ENCODE results near the gene DGKH. TPM values are rescaled to one million over a fixed set of nuclear protein-coding genes. Genes with fewer than 3 reads are reported as not detected.

DGKH gene
- total RNA-seq = 15.9 and 16.3 TPM in 2 replicates

GRCh38 chr13:42048342-42048683 lies at the start of gene DGKH:
Gene DGKH (plus strand): TSS chr13:42048648. CDS start chr13:42048774, 126 bp downstream.
- intact Hi-C loops (cut with micrococcal nuclease) = loop anchor here (2.0 to 10.0 kb wide), 4 partner anchors 88 to 734 kb away; partner anchors contain the start of genes AKAP11, NAA16, RGCC and VWA8

DNA sequence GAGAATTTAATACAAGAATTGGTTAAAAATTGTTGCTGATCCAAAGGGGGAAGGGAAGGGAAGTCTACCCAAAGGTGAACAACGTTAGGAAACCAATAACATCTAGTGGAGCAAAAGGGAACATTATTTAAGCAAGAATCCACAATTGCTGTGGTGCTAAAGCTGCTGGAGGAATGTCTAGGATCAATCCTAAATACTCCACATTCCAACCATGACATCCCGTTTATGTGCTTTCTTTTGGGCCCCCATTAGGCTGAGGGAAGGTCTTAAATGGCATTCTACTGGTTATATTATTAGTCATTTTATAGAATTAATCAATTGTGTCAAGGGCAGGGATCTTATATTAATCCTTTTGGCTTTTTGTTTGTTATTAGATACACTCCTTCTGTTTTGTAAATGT lies 47.6 kb upstream of the DGKH start:
- intact Hi-C loops (cut with micrococcal nuclease) = no loop called here

GRCh38 chr13:42001580-42001979 lies 46.9 kb upstream of the DGKH start:
- intact Hi-C loops (cut with micrococcal nuclease) = no loop called here

DNA sequence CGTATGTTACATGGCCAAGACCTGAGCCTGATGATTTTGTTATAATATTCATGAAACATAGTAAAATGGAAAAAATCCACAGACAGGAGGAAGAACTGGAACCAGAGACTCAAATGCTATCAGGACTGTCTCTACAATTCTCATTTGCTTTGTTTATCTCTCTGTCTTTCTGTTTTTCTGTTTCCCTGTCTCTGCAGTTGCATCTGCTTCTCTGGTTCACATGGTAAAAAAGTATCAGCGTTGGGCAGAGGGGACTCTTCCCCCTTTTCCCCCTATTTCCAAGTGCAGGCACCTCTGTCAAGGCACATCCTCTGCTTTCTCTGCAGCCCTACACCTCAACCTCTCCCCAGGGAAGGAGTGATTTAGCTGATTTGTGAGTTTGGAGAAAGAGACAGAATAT lies 46.4 kb upstream of the DGKH start:
- intact Hi-C loops (cut with micrococcal nuclease) = no loop called here

- intact Hi-C loops (cut with micrococcal nuclease) = no loop called here
Measured at GRCh38 chr13:42007844-42008243, 40.6 kb upstream of the DGKH start.

DNA sequence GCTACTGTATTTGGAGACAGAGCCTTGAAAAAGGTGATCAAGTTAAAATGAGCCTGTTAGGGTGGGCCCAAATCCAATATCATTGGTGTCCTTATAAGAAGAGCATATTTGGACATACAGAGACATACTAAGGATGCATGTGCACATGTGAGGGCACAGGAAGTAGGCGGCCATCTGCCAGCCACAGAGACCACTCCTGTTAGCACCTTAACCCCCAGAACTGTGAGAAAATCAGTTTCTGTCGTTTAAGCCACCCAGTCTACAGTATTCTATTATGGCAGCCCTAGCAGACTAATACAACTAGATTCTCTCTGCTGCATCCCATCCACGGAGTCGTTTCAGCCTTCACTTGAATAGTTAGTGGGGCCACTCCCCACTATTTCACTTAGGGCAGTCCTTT lies 39.4 kb upstream of the DGKH start:
- intact Hi-C loops (cut with micrococcal nuclease) = no loop called here

DNA sequence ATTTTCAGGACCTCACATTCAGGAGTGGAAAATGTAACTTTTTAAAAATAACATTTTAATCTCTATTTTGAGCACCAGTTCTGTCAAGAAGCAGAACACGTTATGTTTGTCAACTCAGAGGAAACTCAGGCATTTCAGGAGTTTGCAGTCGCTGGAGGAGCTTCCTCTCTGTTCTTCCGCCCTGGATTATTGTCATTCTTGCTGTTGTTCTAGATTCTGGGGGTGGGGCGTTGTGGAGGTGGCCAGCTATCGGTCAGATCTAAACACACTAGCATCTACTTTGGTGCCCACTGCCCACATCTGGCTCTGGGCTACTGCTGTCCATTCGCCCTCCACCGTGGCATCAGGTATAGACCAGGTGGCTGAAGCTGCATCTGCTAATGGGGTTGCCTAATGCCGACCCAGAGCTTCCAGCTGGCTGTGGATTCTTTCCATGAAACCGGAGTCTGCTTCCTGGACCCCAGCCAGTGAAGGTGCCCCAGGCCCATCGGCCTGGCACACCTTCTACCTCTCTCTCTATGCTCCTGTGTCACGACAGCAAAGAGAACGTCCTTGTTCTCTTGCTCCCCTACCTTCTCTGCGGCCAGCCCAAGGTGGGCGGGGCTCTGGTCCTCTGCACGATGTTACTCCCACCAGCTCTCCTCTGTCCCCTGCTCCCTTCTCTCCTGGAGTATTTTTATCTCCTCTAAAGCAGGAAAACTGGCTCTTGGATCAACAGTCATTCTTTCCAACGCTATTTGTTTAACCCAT lies 36.7 kb upstream of the DGKH start:
- intact Hi-C loops (cut with micrococcal nuclease) = no loop called here

DNA sequence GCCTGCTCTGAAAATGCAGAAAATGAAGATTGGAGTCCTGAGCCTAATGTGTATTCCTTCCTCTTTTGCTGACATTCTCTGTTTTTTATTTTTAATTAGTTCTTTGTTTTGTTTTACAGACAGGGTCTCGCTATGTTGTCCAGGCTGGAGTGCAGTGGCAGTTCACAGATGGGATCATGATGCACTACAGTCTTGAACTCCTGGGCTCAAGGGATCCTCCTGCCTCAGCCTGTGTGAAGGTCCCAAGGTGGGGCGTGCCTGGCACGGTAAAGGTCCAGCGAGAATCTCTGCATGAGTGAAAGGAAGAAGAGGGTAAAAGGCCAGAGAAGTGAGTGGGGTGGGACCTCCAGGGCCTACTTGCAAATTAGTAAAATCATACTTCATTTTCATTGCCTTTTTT lies 34.3 kb upstream of the DGKH start:
- intact Hi-C loops (cut with micrococcal nuclease) = no loop called here

- intact Hi-C loops (cut with micrococcal nuclease) = no loop called here
Measured at GRCh38 chr13:42017264-42017663, 31.2 kb upstream of the DGKH start.

DNA sequence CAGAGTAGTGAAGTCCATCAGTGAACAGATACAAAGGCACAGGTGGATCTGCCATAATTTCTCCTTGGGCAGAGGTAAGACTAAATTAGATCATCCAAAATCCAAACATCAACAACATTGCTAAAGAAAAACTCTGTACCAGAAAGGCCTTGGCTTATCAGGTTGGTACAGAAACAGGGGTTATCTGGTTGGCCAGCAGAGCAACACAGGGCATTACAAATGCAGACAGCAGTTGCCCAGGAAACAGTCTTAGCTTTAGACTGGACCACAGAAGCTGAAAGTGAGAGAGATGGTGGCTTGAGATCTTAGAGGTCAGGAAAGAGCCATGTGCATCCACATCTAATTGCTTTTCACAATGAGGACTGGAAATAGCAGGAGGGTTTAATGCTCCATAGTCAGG lies 26.6 kb upstream of the DGKH start:
- intact Hi-C loops (cut with micrococcal nuclease) = no loop called here

DNA sequence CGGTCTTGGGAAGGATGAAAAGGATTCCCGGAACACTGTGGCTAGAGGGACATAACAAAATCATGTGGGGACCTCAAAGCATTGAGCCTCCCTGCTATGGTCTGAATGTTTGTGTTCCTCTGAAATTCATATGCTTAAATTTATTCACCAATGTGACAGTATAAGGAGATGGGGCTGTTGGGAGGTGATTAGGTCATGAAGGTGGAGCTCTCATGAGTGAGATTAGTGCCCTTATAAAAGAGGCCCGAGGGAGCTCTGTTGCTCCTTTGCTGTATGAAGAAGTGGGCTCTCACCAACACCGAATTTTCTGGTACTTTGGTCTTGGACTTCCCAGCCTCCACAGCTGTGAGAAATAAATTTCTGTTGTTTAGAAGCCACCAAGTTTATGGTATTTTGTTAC lies 26.1 kb upstream of the DGKH start:
- intact Hi-C loops (cut with micrococcal nuclease) = no loop called here

DNA sequence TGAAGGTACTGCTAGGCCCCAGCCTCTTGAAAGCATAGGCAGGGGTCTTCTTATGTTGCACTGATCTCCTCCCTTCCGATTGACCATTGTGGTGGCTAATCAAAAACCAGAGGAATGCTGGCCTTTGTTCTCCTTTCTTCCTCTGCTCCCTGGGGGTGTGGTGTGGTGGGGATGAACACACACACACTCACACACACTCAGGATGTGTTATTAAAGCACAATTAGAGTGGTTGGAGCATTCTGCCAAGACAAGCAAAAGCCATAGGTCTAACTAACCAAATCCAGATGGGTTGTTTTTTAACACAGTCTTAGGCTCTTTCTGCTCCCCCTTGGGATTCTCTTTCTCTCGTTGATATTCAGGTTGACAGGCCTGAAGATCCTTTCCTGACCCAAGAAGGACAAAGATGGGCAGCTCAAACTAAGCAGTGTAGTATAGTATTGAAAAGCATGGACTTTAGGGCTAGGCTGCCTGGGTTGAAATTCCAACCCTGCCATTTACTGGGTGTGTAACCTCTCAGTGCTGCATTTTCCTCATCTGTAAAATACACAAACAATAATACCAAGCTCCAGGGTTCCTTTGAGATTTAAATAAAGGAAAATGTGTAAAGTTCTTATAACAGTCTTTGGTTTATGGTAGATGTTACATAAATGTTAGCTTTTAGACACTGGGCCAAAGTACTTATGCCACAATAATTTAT lies 25.5 kb upstream of the DGKH start:
- intact Hi-C loops (cut with micrococcal nuclease) = no loop called here

- intact Hi-C loops (cut with micrococcal nuclease) = no loop called here
Measured at GRCh38 chr13:42027286-42027685, 21.2 kb upstream of the DGKH start.

DNA sequence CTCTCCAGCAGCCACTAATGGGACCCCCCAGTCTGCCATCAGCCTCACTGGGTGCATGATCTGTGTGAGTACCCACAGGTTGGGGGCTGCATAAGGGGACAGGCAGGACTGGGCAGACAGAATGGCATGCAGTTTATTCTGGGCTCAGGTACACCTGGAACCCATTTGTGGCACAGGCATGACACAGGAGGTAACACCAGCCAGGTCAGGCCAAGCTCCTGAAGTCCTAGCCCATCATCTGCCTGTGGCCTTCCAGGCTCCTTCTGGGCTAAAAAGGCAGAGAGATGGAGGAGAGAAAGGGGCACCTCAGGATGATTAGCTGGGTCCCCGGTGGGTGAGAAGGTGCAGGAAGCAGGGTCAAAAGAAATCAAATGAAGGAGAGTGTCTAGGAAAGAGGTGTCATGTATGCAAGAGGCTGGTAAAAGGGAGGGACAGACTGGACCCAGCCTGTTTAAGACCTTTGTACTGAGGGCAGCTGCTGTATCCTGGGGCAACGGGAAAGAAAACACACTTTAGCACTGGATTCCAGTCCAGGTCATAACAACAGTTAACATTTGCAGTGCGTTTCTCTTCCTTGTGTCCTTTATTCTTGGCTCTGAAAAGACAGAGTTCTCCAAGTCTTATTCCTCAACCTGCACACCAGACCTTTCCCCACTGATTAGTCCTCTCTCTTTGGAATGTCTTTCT lies 20.2 kb upstream of the DGKH start:
- intact Hi-C loops (cut with micrococcal nuclease) = no loop called here

GRCh38 chr13:42035905-42036521 lies 12.4 kb upstream of the DGKH start:
- intact Hi-C loops (cut with micrococcal nuclease) = no loop called here

DNA sequence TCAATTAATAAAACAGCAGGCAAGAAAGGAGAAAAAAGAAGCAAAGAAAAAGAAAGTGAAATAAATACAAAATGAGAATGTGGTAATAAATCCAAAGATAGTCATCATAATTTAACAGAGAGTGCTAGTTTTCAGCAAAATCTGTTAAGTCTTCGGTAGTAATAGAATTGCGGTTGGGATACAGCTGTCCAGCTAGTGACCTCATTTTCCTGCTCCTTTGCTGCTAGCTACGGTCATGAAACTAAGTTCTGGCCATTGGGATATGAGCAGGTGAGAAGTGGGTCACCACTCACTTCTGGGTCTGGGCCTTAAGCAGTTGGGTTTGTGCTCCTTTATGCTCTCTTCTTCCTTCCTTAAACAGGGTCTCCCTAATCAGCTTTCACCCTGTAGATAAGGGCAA lies 11.7 kb upstream of the DGKH start:
- intact Hi-C loops (cut with micrococcal nuclease) = no loop called here

DNA sequence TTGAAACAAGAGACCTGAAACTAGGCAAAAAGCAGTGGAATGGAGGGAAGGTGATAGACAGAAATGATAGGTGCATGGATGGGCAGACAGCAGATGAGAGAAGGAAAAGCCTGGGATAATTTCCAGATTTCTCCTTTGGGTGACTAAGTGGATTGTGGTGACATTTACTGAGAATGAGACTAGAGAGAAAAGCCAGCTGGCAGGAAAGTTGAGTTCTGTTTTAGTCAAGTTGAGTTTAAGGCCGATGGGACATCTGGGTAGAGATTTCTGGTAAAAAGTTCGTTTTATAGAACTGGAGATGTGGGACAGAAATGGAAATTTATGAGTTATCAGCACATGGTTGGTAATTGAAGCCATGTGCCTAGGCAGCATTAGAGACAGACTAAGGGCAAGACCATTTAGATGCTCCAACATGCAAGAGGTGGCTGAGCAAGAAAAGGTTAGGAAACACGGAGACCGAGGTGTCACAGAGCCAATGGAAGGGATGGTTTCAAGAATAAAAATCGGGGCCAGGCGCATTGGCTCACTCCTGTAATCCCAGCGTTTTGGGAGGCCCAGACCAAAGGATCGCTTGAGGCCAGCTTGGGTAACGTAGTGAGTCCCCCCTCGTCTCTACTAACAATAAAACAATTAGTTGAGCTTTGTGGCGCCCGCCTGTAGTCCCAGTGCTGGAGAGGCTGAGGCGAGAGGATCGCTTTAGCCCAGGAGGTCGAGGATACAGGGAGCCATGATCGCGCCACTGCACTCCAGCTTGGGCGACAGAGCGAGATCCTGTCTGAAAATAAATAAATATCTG lies 9.6 kb upstream of the DGKH start:
- intact Hi-C loops (cut with micrococcal nuclease) = no loop called here

DNA sequence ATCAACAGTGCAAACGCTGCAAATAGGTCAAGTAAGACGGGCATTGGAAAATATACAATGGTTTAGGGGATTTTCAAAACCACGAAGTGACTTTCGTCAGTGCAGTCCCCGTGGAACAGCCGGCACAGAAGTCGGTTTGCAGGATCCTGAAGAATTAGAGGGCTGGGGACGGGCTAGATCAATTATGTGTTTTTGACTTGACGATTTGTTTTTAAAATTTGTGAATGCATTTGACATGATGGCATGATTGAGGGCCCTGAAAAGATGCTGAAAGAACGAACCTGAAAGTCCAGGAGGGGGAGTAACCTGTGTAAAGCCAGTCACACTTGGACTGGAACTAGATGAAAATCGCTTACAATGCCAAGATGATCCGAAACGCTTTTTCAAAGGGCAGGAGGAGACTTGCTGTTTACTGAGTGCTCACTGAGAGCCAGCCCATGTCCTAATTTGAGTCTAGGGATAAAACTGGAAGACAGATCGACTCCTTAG lies 8.9 kb upstream of the DGKH start:
- intact Hi-C loops (cut with micrococcal nuclease) = no loop called here

GRCh38 chr13:42039946-42040729 lies 8.3 kb upstream of the DGKH start:
- intact Hi-C loops (cut with micrococcal nuclease) = loop anchor here (1.0 to 10.0 kb wide), 4 partner anchors 9 to 725 kb away; partner anchors contain the start of genes NAA16 and VWA8

- intact Hi-C loops (cut with micrococcal nuclease) = loop anchor here (1.0 to 10.0 kb wide), 5 partner anchors 9 to 726 kb away; partner anchors contain the start of genes NAA16 and VWA8
Measured at GRCh38 chr13:42040730-42041010, 7.8 kb upstream of the DGKH start.
